ENCODE results near the gene ZNF287. TPM values are rescaled to one million over a fixed set of nuclear protein-coding genes. Genes with fewer than 3 reads are reported as not detected.

The ZNF287 gene
- total and polyA plus RNA-seq, 10 of the 15 experiments (the other 5 are each of a cell fraction or from before 2014, with no cell fraction given) = 1.9 to 15.5 (median 4.0) TPM

- DNase-seq (ENCODE audit: low read depth, low spot score) (no peak), FAIRE-seq (no peak), ATAC-seq (no peak)
- no peaks in the 10 kb centered on the region for H3K36me3 ChIP-seq (ENCODE audit: control insufficient read depth in 2 of 2, insufficient read depth in 2 of 2, low read length in 1 of 2)
- TF ChIP-seq EZH2 (IDR thresholded peaks at IDR 0.05; ENCODE audit: borderline replicate concordance, control insufficient read depth, low read depth, low read length) (no peak), TBL1XR1 (IDR thresholded peaks at IDR 0.05; ENCODE audit: low read depth, low read length) (no peak), CBX5 (IDR thresholded peaks at IDR 0.05; ENCODE audit: low read depth) (no peak), FOXK2 (IDR thresholded peaks at IDR 0.05) (no peak), HCFC1 (IDR thresholded peaks at IDR 0.05; ENCODE audit: low read length) (no peak), NFIC (IDR thresholded peaks at IDR 0.05; ENCODE audit: low read depth, low read length) (no peak), NFYA (IDR thresholded peaks at IDR 0.05; ENCODE audit: borderline replicate concordance, low read depth, low read length) (no peak), PAX8 (IDR thresholded peaks at IDR 0.05) (no peak), RELA (IDR thresholded peaks at IDR 0.05; ENCODE audit: borderline replicate concordance, partially characterized antibody) (no peak), BMI1 (IDR thresholded peaks at IDR 0.05; ENCODE audit: borderline replicate concordance) (no peak), MAX (IDR thresholded peaks at IDR 0.05; ENCODE audit: low read depth, low read length) (no peak), SUPT20H (IDR thresholded peaks at IDR 0.05; ENCODE audit: borderline replicate concordance, control insufficient read depth, low read depth, low read length) (no peak), BCL3 (IDR thresholded peaks at IDR 0.05; ENCODE audit: borderline replicate concordance, insufficient read depth, low read depth, low read length, poor library complexity, severe bottlenecking) (no peak), FOXM1 (IDR thresholded peaks at IDR 0.05; ENCODE audit: low read depth, low read length) (no peak), FOS (IDR thresholded peaks at IDR 0.05; ENCODE audit: borderline replicate concordance, extremely low read depth, insufficient read length) (no peak), CHD2 (IDR thresholded peaks at IDR 0.05; ENCODE audit: borderline replicate concordance, low read depth, low read length) (no peak), PRDM15 (CRISPR knock-in tag; IDR thresholded peaks at IDR 0.05) (no peak), SUZ12 (IDR thresholded peaks at IDR 0.05; ENCODE audit: unreplicated experiment) (no peak)
- intact Hi-C loops (cut with micrococcal nuclease; ENCODE audit: unreplicated experiment) = no loop called here
- no peaks in the 10 kb centered on the region for H3K27me3 ChIP-seq (replicated peaks in 1 of 2; ENCODE audit: control insufficient read depth in 2 of 2, insufficient read depth in 2 of 2, low read length in 1 of 2)
- H2AFZ ChIP-seq (ENCODE audit: control insufficient read depth, low read depth, low read length) = no peak overlapping the region
- no peak overlapping the region for H3K4me2 ChIP-seq (ENCODE audit: control insufficient read depth, insufficient read depth)
- in situ Hi-C loops (cut with MboI) = no loop called here
- H3K4me3 ChIP-seq = no peak overlapping the region
- no peaks in the 10 kb centered on the region for H3K79me2 ChIP-seq (ENCODE audit: control insufficient read depth, insufficient read depth, low read length)
- H3K9me3 ChIP-seq (replicated peaks; ENCODE audit: control insufficient read depth, insufficient read depth, low read length) = no peaks in the 10 kb centered on the region; the same call in 2 of the 3 replicates
- 65% methylated on average over 4 of the region's 4 CpGs for WGBS (ENCODE audit: insufficient coverage, insufficient replicate concordance, low lambda C conversion rate, missing lambda C conversion rate)
- ChIA-PET CTCF (interaction anchor here (2.8 kb wide), 1 partner anchor 164 kb away, joined by 7 read pairs; no protein-coding TSS in a partner anchor), RAD21 (ENCODE audit: unreplicated experiment) (no interaction called here), POLR2A (no interaction called here), SMC1A (ENCODE audit: uncharacterized antibody, unreplicated experiment) (no interaction called here)
- H3K4me1 ChIP-seq (ENCODE audit: control insufficient read depth, insufficient read depth, low read length) = 0 out of 2 replicates have a peak, but pooled peaks cover 2% of the 10 kb centered on the region
- no peak overlapping the region for H3K27ac ChIP-seq (ENCODE audit: control insufficient read depth, insufficient read depth)
- BruUV-seq (replicated peaks) = no TSS peak
- H4K20me1 ChIP-seq (ENCODE audit: control insufficient read depth, insufficient read depth) = no peaks in the 10 kb centered on the region
- no peak overlapping the region for H3K9ac ChIP-seq (ENCODE audit: control insufficient read depth, insufficient read depth, low read length)
Measured at GRCh38 chr17:16527298-16527697, 41.7 kb downstream of the ZNF287 start.

Measured in GM12878 (cell line).